IMR-90 (cell line): ENCODE measurements around the gene SH3TC1. TPM values are rescaled to one million over a fixed set of nuclear protein-coding genes. Genes with fewer than 3 reads are reported as not detected.

Experiments used
- ATAC-seq: fragments of 200-7000 bp; cut with Tn5 transposase; 2 replicates; pipeline ENCODE4 v1.9.1; 2020; ENCODE audit warnings: low read depth, mild to moderate bottlenecking, moderate library complexity
- BruUV-seq: library from RNA; stranded (reverse); fragments of 400-500 nt; replicated peaks from 2 replicates; lab custom pipeline; 2021; lab: Mats Ljungman, UMichigan
- CTCF ChIA-PET: fragments of 300-600 bp; formaldehyde crosslinking; extraction: SDS; loops from one replicate; lab custom pipeline; 2021; ENCODE audit warnings: antibody characterized with exemption; lab: Yijun Ruan, JAX
- POLR2A ChIA-PET: fragments of 300-600 bp; sonication (Branson Sonifier 250); formaldehyde crosslinking; loops from one replicate; lab custom pipeline; 2022; ENCODE audit warnings: antibody characterized with exemption; ENCODE audit not compliant: unreplicated experiment; lab: Charles Lee
- DNase-seq: peaks from one replicate; pipeline ENCODE4 v3.0.0; 2013
- H2AFZ ChIP-seq: replicated peaks from 2 replicates; pipeline ENCODE3; 2013; ENCODE audit warnings: low read length, mild to moderate bottlenecking; ENCODE audit not compliant: poor library complexity
- H2AK5ac ChIP-seq: 2 replicates; pipeline ENCODE4 v1.6.1; 2013; ENCODE audit warnings: low read depth, low read length, inconsistent platforms
- H2AK9ac ChIP-seq: replicated peaks from 2 replicates; pipeline ENCODE3; 2013; ENCODE audit warnings: mild to moderate bottlenecking, low read depth, low read length, moderate library complexity; ENCODE audit not compliant: poor library complexity
- H2BK120ac ChIP-seq: 2 replicates; pipeline ENCODE4 v1.6.1; 2013; ENCODE audit warnings: low read depth, low read length, inconsistent platforms
- H2BK15ac ChIP-seq: 3 replicates; pipeline ENCODE4 v1.6.1; 2013; ENCODE audit warnings: low read depth, low read length, inconsistent platforms
- H2BK20ac ChIP-seq: 2 replicates; pipeline ENCODE4 v1.6.1; 2013; ENCODE audit warnings: low read depth, mild to moderate bottlenecking, inconsistent platforms, low read length, moderate library complexity
- H2BK5ac ChIP-seq: 2 replicates; pipeline ENCODE4 v1.6.1; 2013; ENCODE audit warnings: mild to moderate bottlenecking, low read depth, low read length, inconsistent platforms; ENCODE audit not compliant: poor library complexity, severe bottlenecking
- H3K14ac ChIP-seq: replicated peaks from 2 replicates; pipeline ENCODE4 v1.6.1; 2013; ENCODE audit warnings: low read depth, low read length, inconsistent platforms
- H3K18ac ChIP-seq: 2 replicates; pipeline ENCODE4 v1.6.1; 2013; ENCODE audit warnings: low read depth, low read length, control low read depth
- H3K23ac ChIP-seq: 2 replicates; pipeline ENCODE4 v1.6.1; 2013; ENCODE audit warnings: low read depth, low read length, inconsistent platforms
- H3K27ac ChIP-seq: 2 replicates; pipeline ENCODE4 v1.5.1; 2013; ENCODE audit warnings: mild to moderate bottlenecking, control low read depth, low read length; ENCODE audit not compliant: insufficient read depth
- H3K27me3 ChIP-seq: 2 replicates; pipeline ENCODE4 v1.6.1; 2013; ENCODE audit warnings: low read length; ENCODE audit not compliant: control insufficient read depth, insufficient read depth
- H3K36me3 ChIP-seq: 2 replicates; pipeline ENCODE4 v1.6.1; 2013; ENCODE audit warnings: low read length, mixed read lengths; ENCODE audit not compliant: control insufficient read depth, insufficient read depth
- H3K4ac ChIP-seq: 2 replicates; pipeline ENCODE4 v1.6.1; 2013; ENCODE audit warnings: low read depth, low read length, inconsistent platforms
- H3K4me1 ChIP-seq: 2 replicates; pipeline ENCODE4 v1.6.1; 2013; ENCODE audit warnings: low read length, mixed read lengths; ENCODE audit not compliant: control insufficient read depth, insufficient read depth
- H3K4me2 ChIP-seq: 2 replicates; pipeline ENCODE4 v1.6.1; 2013; ENCODE audit warnings: low read depth, mild to moderate bottlenecking, control low read depth, low read length, moderate library complexity
- H3K4me3 ChIP-seq: 2 replicates; pipeline ENCODE4 v1.5.1; 2013; ENCODE audit warnings: low read depth, mild to moderate bottlenecking, control low read depth, low read length, moderate library complexity; ENCODE audit not compliant: insufficient read depth
- H3K56ac ChIP-seq: 2 replicates; pipeline ENCODE4 v1.6.1; 2013; ENCODE audit warnings: low read length, inconsistent platforms; ENCODE audit not compliant: insufficient read depth; ENCODE audit errors: extremely low read depth
- H3K79me1 ChIP-seq, 2 experiments: 2 replicates each; pipeline ENCODE4 v1.6.1; 2013; ENCODE audit warnings: low read length in 2 of 2, inconsistent platforms in 1 of 2, low read depth in 1 of 2
- H3K9ac ChIP-seq: 2 replicates; pipeline ENCODE4 v1.6.1; 2013; ENCODE audit warnings: low read depth, low read length, control low read depth
- H3K9me1 ChIP-seq: 2 replicates; pipeline ENCODE4 v1.6.1; 2013; ENCODE audit warnings: low read length, inconsistent platforms; ENCODE audit not compliant: insufficient read depth
- H3K9me3 ChIP-seq: 2 replicates; pipeline ENCODE4 v1.6.1; 2013; ENCODE audit warnings: low read length; ENCODE audit not compliant: control insufficient read depth, insufficient read depth
- H4K20me1 ChIP-seq: 2 replicates; pipeline ENCODE4 v1.6.1; 2013; ENCODE audit warnings: low read length, inconsistent platforms; ENCODE audit not compliant: insufficient read depth
- H4K5ac ChIP-seq: 2 replicates; pipeline ENCODE4 v1.6.1; 2013; ENCODE audit warnings: mild to moderate bottlenecking, low read depth, low read length, control low read depth
- H4K8ac ChIP-seq, 2 experiments: 2 replicates each; pipeline ENCODE4 v1.6.1; 2013; ENCODE audit warnings: low read depth in 2 of 2, low read length in 2 of 2, control low read depth in 1 of 2, inconsistent platforms in 1 of 2
- H4K91ac ChIP-seq: 2 replicates; pipeline ENCODE4 v1.6.1; 2013; ENCODE audit warnings: low read depth, low read length, inconsistent platforms; ENCODE audit not compliant: insufficient read depth
- BHLHE40 ChIP-seq: fragments of 150-350 bp; IDR thresholded peaks from 2 replicates; pipeline ENCODE4 v1.6.1; 2016; ENCODE audit warnings: mild to moderate bottlenecking, low read depth, low read length
- CEBPB ChIP-seq: IDR thresholded peaks from 2 replicates; pipeline ENCODE4 v1.6.1; 2012; ENCODE audit warnings: low read depth, low read length, improper control_type of control experiment
- CHD1 ChIP-seq: IDR thresholded peaks from 2 replicates; pipeline ENCODE4 v1.6.1; 2012; ENCODE audit warnings: low read depth, low read length, improper control_type of control experiment
- CTCF ChIP-seq: conservative IDR thresholded peaks from 2 replicates; pipeline ENCODE4 v1.5.1; 2012; ENCODE audit warnings: mild to moderate bottlenecking, low read depth, low read length, improper control_type of control experiment
- ELK1 ChIP-seq: fragments of 150-350 bp; IDR thresholded peaks from 2 replicates; pipeline ENCODE4 v1.6.1; 2016; ENCODE audit warnings: low read depth, mild to moderate bottlenecking, low read length, moderate library complexity, borderline replicate concordance
- FOS ChIP-seq: fragments of 150-350 bp; IDR thresholded peaks from 2 replicates; pipeline ENCODE4 v1.6.1; 2016; ENCODE audit warnings: low read depth, low read length
- MAZ ChIP-seq: IDR thresholded peaks from 2 replicates; pipeline ENCODE4 v1.6.1; 2012; ENCODE audit warnings: low read depth, mild to moderate bottlenecking, low read length, improper control_type of control experiment, moderate library complexity, borderline replicate concordance
- MXI1 ChIP-seq: IDR thresholded peaks from 2 replicates; pipeline ENCODE4 v1.6.1; 2012; ENCODE audit warnings: low read depth, mild to moderate bottlenecking, low read length, moderate library complexity, borderline replicate concordance
- NFE2L2 ChIP-seq: fragments of 150-350 bp; IDR thresholded peaks from 2 replicates; pipeline ENCODE4 v1.6.1; 2016; ENCODE audit warnings: low read depth, mild to moderate bottlenecking, low read length
- POLR2A ChIP-seq: IDR thresholded peaks from 2 replicates; pipeline ENCODE4 v1.6.1; 2012; ENCODE audit warnings: mild to moderate bottlenecking, low read depth, low read length
- RAD21 ChIP-seq: IDR thresholded peaks from 2 replicates; pipeline ENCODE4 v1.6.1; 2012; ENCODE audit warnings: low read length, improper control_type of control experiment
- RCOR1 ChIP-seq: IDR thresholded peaks from 2 replicates; pipeline ENCODE4 v1.6.1; 2012; ENCODE audit warnings: mild to moderate bottlenecking, low read length, improper control_type of control experiment; ENCODE audit not compliant: insufficient replicate concordance
- RFX5 ChIP-seq: IDR thresholded peaks from 2 replicates; pipeline ENCODE4 v1.8.0; 2012; ENCODE audit warnings: low read depth, mild to moderate bottlenecking, low read length, moderate library complexity
- SMC3 ChIP-seq: fragments of 150-350 bp; IDR thresholded peaks from 2 replicates; pipeline ENCODE4 v1.6.1; 2016; ENCODE audit warnings: low read depth, mild to moderate bottlenecking, antibody characterized with exemption, low read length, moderate library complexity
- USF2 ChIP-seq: fragments of 150-350 bp; IDR thresholded peaks from 2 replicates; pipeline ENCODE4 v1.6.1; 2017; ENCODE audit warnings: mild to moderate bottlenecking, antibody characterized with exemption, low read length, low read depth
- WGBS, 2 experiments: methylation state at CpG; one replicate each; pipeline versions ENCODE4 v1.1.5 to v1.1.7; 2013; ENCODE audit warnings: missing lambda C conversion rate in 2 of 2; ENCODE audit not compliant: insufficient read length in 1 of 2; ENCODE audit errors: extremely low coverage in 2 of 2; 5-methylcytosine and 5-hydroxymethylcytosine counted together
- dilution Hi-C: fragments of 300-500 bp; cut with HindIII; formaldehyde crosslinking; loops from one replicate; pipeline ENCODE4 v1.14.3; 2018; ENCODE audit warnings: low sequenced_read_pairs; ENCODE audit not compliant: unreplicated experiment
- in situ Hi-C: fragments of 300-500 bp; cut with MboI; formaldehyde crosslinking; loops from 3 replicates; pipeline ENCODE4 v1.14.3; 2019; ENCODE audit warnings: low sequenced_read_pairs, inconsistent platforms, mixed read lengths
- intact Hi-C: fragments of 100-400 bp; cut with micrococcal nuclease; formaldehyde crosslinking; loops from 2 replicates; pipeline ENCODE4 v1.10.0; 2022
- polyA plus RNA-seq, 3 experiments: library from polyadenylated mRNA; depleted of rRNA; stranded (reverse); fragments of >200 nt; gene quantifications; 2 replicates each; pipeline ENCODE4 v1.2.3, GENCODE V29; 2012; ENCODE audit warnings: low replicate concordance in 1 of 3
- total RNA-seq: library from RNA; depleted of rRNA; stranded (reverse); fragments of >200 nt; gene quantifications from 2 replicates; pipeline ENCODE4 v1.2.3, GENCODE V29; 2012

The SH3TC1 gene
- total and polyA plus RNA-seq, 2 of the 4 experiments (the other 2 are of a cell fraction): 1.6 to 2.2 TPM

- no peak overlapping the region for H3K27ac ChIP-seq
- H3K56ac ChIP-seq: no peak overlapping the region
- no peak for ATAC-seq
- H3K18ac ChIP-seq: no peak overlapping the region
- peaks cover 5% of the 10 kb centered on the region for H3K4me1 ChIP-seq
- H3K9me3 ChIP-seq: no peaks in the 10 kb centered on the region
- H3K4me3 ChIP-seq: no peak overlapping the region
- H3K9me1 ChIP-seq: no peaks in the 10 kb centered on the region
- TF ChIP-seq MAZ (no peak), FOS (no peak), RAD21 (no peak), MXI1 (no peak), CHD1 (no peak), SMC3 (no peak), NFE2L2 (no peak), POLR2A (no peak), RCOR1 (no peak), BHLHE40 (no peak), CTCF (no peak), USF2 (no peak), CEBPB (no peak), ELK1 (no peak), RFX5 (no peak)
- dilution Hi-C loops: no loop called here
- no TSS peak for BruUV-seq
- ChIA-PET POLR2A (no interaction called here), CTCF (no interaction called here)
- no peak overlapping the region for H2BK20ac ChIP-seq
- H3K4me2 ChIP-seq: no peak overlapping the region
- no peak overlapping the region for H2BK120ac ChIP-seq
- no peaks in the 10 kb centered on the region; the same call in 1 of the 2 replicates for H4K20me1 ChIP-seq
- H3K14ac ChIP-seq: no peak overlapping the region
- DNase-seq: no peak
- no peak overlapping the region for H2BK15ac ChIP-seq
- H3K9ac ChIP-seq: no peak overlapping the region
- in situ Hi-C loops: loop anchor here (5.0 kb wide), 1 partner anchor 163 kb away; no protein-coding TSS in a partner anchor
- H3K36me3 ChIP-seq: no peaks in the 10 kb centered on the region
- no peak overlapping the region for H4K5ac ChIP-seq
- H3K23ac ChIP-seq: no peak overlapping the region
- 93% methylated on average over 5 of the region's 9 CpGs; no CpG with 5 or more reads in 1 of the 2 experiments for WGBS, 2 experiments
- H4K8ac ChIP-seq: no peak overlapping the region
- no peak overlapping the region for H2AFZ ChIP-seq
- H2AK5ac ChIP-seq: no peak overlapping the region
- H3K79me1 ChIP-seq: no peaks in the 10 kb centered on the region
- no peak overlapping the region for H3K4ac ChIP-seq
- no peak overlapping the region for H2BK5ac ChIP-seq
- H2AK9ac ChIP-seq: no peak overlapping the region
- H4K91ac ChIP-seq: no peak overlapping the region
- intact Hi-C loops: no loop called here
- H3K27me3 ChIP-seq: no peaks in the 10 kb centered on the region; the same call in 1 of the 2 replicates
Measured at GRCh38 chr4:8239661-8240060, 40.6 kb downstream of the SH3TC1 start.
